Liver (tissue), 9 donors: ENCODE measurements around the gene AP1S1. TPM values are rescaled to one million over a fixed set of nuclear protein-coding genes. Genes with fewer than 3 reads are reported as not detected.

Experiments
- DNase-seq: peaks from one replicate; pipeline ENCODE4 v3.0.0-alpha.2; 2017; ENCODE audit warnings: low spot score
- H3K27ac ChIP-seq, 2 donors: one replicate each; pipeline ENCODE4 v1.7.0; 2013; ENCODE audit warnings: inconsistent platforms in 2 of 2, low read length in 2 of 2, control low read depth in 1 of 2, low read depth in 1 of 2, mild to moderate bottlenecking in 1 of 2
- H3K27me3 ChIP-seq, 4 donors: one replicate each; pipeline versions ENCODE4 v1.6.1 to v1.7.0; 2013; ENCODE audit warnings: low read length in 3 of 4, inconsistent platforms in 1 of 4, mild to moderate bottlenecking in 1 of 4, moderate library complexity in 1 of 4; ENCODE audit not compliant: control insufficient read depth in 4 of 4, insufficient read depth in 4 of 4
- H3K36me3 ChIP-seq, 4 donors: one replicate each; pipeline versions ENCODE4 v1.6.1 to v1.7.0; 2013; ENCODE audit warnings: low read length in 3 of 4, mild to moderate bottlenecking in 3 of 4, low read depth in 1 of 4, moderate library complexity in 1 of 4; ENCODE audit not compliant: control insufficient read depth in 4 of 4, insufficient read depth in 3 of 4
- H3K4me1 ChIP-seq, 4 donors: one replicate each; pipeline versions ENCODE4 v1.6.1 to v1.7.0; 2013; ENCODE audit warnings: low read length in 3 of 4, mild to moderate bottlenecking in 3 of 4, moderate library complexity in 1 of 4; ENCODE audit not compliant: control insufficient read depth in 4 of 4, insufficient read depth in 4 of 4
- H3K4me3 ChIP-seq, 3 donors: one replicate each; pipeline versions ENCODE4 v1.6.1 to v1.7.0; 2013; ENCODE audit warnings: low read length in 3 of 3, control low read depth in 1 of 3, low read depth in 1 of 3, mild to moderate bottlenecking in 1 of 3
- H3K9ac ChIP-seq, 2 donors: one replicate each; pipeline ENCODE4 v1.7.0; 2013; ENCODE audit warnings: low read length in 2 of 2, mild to moderate bottlenecking in 2 of 2, moderate library complexity in 2 of 2, control low read depth in 1 of 2, low read depth in 1 of 2
- H3K9me3 ChIP-seq, 4 donors: one replicate each; pipeline versions ENCODE4 v1.6.1 to v1.7.0; 2013; ENCODE audit warnings: low read length in 3 of 4; ENCODE audit not compliant: control insufficient read depth in 4 of 4
- CTCF ChIP-seq: fragments of 150-350 bp; IDR thresholded peaks from 2 replicates; pipeline ENCODE4 v1.5.1; 2017; ENCODE audit warnings: improper control_type of control experiment, low read depth, low read length; ENCODE audit not compliant: missing input control
- EGR1 ChIP-seq, 2 donors: IDR thresholded peaks; 2 replicates each; pipeline ENCODE4 v1.6.1; 2016 to 2018; ENCODE audit warnings: antibody characterized with exemption in 2 of 2, low read depth in 2 of 2
- FOXA1 ChIP-seq: IDR thresholded peaks from 2 replicates; pipeline ENCODE4 v1.6.1; 2016; ENCODE audit warnings: antibody characterized with exemption
- FOXA2 ChIP-seq: IDR thresholded peaks from 2 replicates; pipeline ENCODE4 v1.6.1; 2016; ENCODE audit warnings: antibody characterized with exemption
- GABPA ChIP-seq, 2 donors: IDR thresholded peaks in 1 of 2; conservative IDR thresholded peaks in 1 of 2; 2 replicates each; pipeline ENCODE4 v1.6.1; 2016; ENCODE audit warnings: antibody characterized with exemption in 2 of 2, mild to moderate bottlenecking in 1 of 2, moderate library complexity in 1 of 2
- HNF4A ChIP-seq, 2 donors: conservative IDR thresholded peaks; 2 replicates each; pipeline ENCODE4 v1.6.1; 2016; ENCODE audit warnings: antibody characterized with exemption in 2 of 2, mild to moderate bottlenecking in 2 of 2
- JUND ChIP-seq, 2 donors: IDR thresholded peaks; 2 replicates each; pipeline ENCODE4 v1.6.1; 2016; ENCODE audit warnings: antibody characterized with exemption in 2 of 2
- NR2F2 ChIP-seq: IDR thresholded peaks from 2 replicates; pipeline ENCODE4 v1.6.1; 2016; ENCODE audit warnings: antibody characterized with exemption
- RAD21 ChIP-seq, 2 donors: IDR thresholded peaks; 2 replicates each; pipeline ENCODE4 v1.6.1; 2016; ENCODE audit warnings: antibody characterized with exemption in 2 of 2, mild to moderate bottlenecking in 2 of 2
- RXRA ChIP-seq, 2 donors: IDR thresholded peaks; 2 replicates each; pipeline ENCODE4 v1.6.1; 2017 to 2018; ENCODE audit warnings: antibody characterized with exemption in 2 of 2, mild to moderate bottlenecking in 1 of 2
- SP1 ChIP-seq: IDR thresholded peaks from 2 replicates; pipeline ENCODE4 v1.6.1; 2018; ENCODE audit warnings: antibody characterized with exemption, mild to moderate bottlenecking
- TAF1 ChIP-seq: conservative IDR thresholded peaks from 2 replicates; pipeline ENCODE4 v1.6.1; 2016; ENCODE audit warnings: antibody characterized with exemption, mild to moderate bottlenecking
- YY1 ChIP-seq: IDR thresholded peaks from 2 replicates; pipeline ENCODE4 v1.6.1; 2016; ENCODE audit warnings: antibody characterized with exemption, mild to moderate bottlenecking
- ZBTB33 ChIP-seq: IDR thresholded peaks from 2 replicates; pipeline ENCODE4 v1.6.1; 2016; ENCODE audit warnings: antibody characterized with exemption
- WGBS: extraction: QIAGEN DNeasy Blood & Tissue Kit; methylation state at CpG from one replicate; pipeline ENCODE4 v1.1.7; 2013; 5-methylcytosine and 5-hydroxymethylcytosine counted together
- polyA plus RNA-seq, 2 donors: library from polyadenylated mRNA; stranded (reverse) in 1 of 2; unstranded in 1 of 2; fragments of 200-250 nt in 1 of 2; fragments of >200 nt in 1 of 2; fragmentation: Nextera tagmentation in 1 of 2; extraction: Ambion mirVana in 1 of 2; gene quantifications; one replicate each; pipeline versions ENCODE4 v1.2.1 to v1.2.3, GENCODE V29; 2013 to 2015
- total RNA-seq, 2 donors: library from RNA; depleted of rRNA; stranded (reverse); fragments of >200 nt; gene quantifications; one replicate each; pipeline ENCODE4 v1.2.3, GENCODE V29; 2014
- TF ChIP-seq, protein P1 (sequence below): IDR thresholded peaks from 2 replicates; pipeline ENCODE4 v1.6.1; 2016; ENCODE audit warnings: antibody characterized with exemption
- TF ChIP-seq, protein P2 (sequence below): IDR thresholded peaks from 2 replicates; pipeline ENCODE4 v1.6.1; 2016; ENCODE audit warnings: antibody characterized with exemption, mild to moderate bottlenecking
- TF ChIP-seq, protein P3 (sequence below): IDR thresholded peaks from 2 replicates; pipeline ENCODE4 v1.6.1; 2016; ENCODE audit warnings: antibody characterized with exemption
- donor health status: healthy.
- donor health status: healthy.
- donor health status: healthy.
- donor health status: healthy.
- donor health status: healthy.

The AP1S1 gene
- total and polyA plus RNA-seq, 4 donors: 13.8 to 25.7 (median 22.0) TPM

DNA sequence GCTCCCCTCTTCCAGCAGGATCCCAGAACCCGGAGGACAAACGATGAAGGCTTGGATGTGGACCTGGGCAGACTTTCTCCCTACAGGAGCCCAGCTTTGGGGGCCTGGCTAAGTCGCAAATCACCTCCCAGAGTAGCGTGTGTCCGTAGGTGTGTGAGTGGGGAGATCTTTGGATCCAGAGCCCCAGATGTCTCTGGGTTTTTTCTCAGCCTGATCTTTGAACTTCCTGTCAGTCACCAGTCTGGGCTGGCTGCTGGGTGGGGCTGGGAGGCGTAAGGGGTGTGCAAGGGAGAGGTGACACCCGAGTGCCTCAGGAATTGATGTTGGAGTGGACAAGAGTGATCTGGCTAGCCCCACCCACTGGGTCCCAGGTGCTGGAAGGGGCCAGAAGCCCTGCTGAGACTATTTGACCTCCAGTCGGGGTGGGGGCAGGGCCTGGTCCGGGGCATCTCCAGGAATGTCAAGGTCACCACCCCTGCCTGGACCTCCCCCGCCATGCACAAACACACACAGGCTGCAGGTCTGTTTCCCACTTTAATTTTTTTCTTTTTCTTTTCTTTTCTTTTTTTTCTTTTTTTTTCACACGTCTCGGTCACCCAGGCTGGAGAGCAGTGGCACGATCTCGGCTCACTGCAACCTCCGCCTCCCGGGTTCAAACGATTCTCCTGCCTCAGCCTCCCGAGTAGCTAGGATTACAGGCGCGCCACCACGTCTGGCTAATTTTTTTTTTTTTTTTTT is 46.8 kb downstream of the AP1S1 start, which contains the start of gene MOGAT3:
Gene MOGAT3, minus strand, starts transcription at position 175 of the 738 bp plus-strand sequence. CDS start 182 bp downstream, outside the sequence.
- Histone ChIP-seq H3K36me3 (peaks cover 0 to 4% (median 2%) of the 10 kb centered on the region in 4 donors), H3K4me1 (peaks cover 2 to 27% (median 15%) of the 10 kb centered on the region in 4 donors), H3K9me3 (no peaks in the 10 kb centered on the region), H3K9ac (no peak within 1 kb of the TSS), H3K4me3 (peak within 1 kb of the TSS in 2 of 3 donors; percentile 30 to 57), H3K27me3 (no peaks in the 10 kb centered on the region), H3K27ac (peak within 1 kb of the TSS; percentile 40 to 65)
- TF ChIP-seq EGR1 (IDR thresholded peaks at IDR 0.05; ENCODE audit: low read depth in 2 of 2) (no peak), RXRA (IDR thresholded peaks at IDR 0.05) (peak in 1 of 2 donors; percentile 59), FOXA1 (no peak), SP1 (peak; percentile 65), JUND (IDR thresholded peaks at IDR 0.05) (no peak), TAF1 (no peak), HNF4A (conservative IDR thresholded peaks at IDR 0.05) (peak; percentile 74 to 75), ZBTB33 (no peak), RAD21 (IDR thresholded peaks at IDR 0.05) (no peak), NR2F2 (no peak), CTCF (no peak), GABPA (IDR thresholded peaks at IDR 0.05 in 1 of 2, conservative IDR thresholded peaks at IDR 0.05 in 1 of 2) (no peak), YY1 (peak; percentile 19), FOXA2 (no peak)
- TF ChIP-seq, protein P1, sequence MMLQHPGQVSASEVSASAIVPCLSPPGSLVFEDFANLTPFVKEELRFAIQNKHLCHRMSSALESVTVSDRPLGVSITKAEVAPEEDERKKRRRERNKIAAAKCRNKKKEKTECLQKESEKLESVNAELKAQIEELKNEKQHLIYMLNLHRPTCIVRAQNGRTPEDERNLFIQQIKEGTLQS: no peak
- TF ChIP-seq, protein P2, sequence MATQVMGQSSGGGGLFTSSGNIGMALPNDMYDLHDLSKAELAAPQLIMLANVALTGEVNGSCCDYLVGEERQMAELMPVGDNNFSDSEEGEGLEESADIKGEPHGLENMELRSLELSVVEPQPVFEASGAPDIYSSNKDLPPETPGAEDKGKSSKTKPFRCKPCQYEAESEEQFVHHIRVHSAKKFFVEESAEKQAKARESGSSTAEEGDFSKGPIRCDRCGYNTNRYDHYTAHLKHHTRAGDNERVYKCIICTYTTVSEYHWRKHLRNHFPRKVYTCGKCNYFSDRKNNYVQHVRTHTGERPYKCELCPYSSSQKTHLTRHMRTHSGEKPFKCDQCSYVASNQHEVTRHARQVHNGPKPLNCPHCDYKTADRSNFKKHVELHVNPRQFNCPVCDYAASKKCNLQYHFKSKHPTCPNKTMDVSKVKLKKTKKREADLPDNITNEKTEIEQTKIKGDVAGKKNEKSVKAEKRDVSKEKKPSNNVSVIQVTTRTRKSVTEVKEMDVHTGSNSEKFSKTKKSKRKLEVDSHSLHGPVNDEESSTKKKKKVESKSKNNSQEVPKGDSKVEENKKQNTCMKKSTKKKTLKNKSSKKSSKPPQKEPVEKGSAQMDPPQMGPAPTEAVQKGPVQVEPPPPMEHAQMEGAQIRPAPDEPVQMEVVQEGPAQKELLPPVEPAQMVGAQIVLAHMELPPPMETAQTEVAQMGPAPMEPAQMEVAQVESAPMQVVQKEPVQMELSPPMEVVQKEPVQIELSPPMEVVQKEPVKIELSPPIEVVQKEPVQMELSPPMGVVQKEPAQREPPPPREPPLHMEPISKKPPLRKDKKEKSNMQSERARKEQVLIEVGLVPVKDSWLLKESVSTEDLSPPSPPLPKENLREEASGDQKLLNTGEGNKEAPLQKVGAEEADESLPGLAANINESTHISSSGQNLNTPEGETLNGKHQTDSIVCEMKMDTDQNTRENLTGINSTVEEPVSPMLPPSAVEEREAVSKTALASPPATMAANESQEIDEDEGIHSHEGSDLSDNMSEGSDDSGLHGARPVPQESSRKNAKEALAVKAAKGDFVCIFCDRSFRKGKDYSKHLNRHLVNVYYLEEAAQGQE: no peak
- TF ChIP-seq, protein P3, sequence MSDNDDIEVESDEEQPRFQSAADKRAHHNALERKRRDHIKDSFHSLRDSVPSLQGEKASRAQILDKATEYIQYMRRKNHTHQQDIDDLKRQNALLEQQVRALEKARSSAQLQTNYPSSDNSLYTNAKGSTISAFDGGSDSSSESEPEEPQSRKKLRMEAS: no peak
- peak; percentile 66 for DNase-seq
- WGBS: 9% methylated on average over 21 of the region's 21 CpGs
